B cell (primary cell): ENCODE data around the gene EIF3D. TPM values are rescaled to one million over a fixed set of nuclear protein-coding genes. Genes with fewer than 3 reads are reported as not detected.

Experiments used
- ATAC-seq: fragments of 200-7000 bp; cut with Tn5 transposase; one replicate; pipeline ENCODE4 v1.10.0; 2021; ENCODE audit warnings: low read depth, mild to moderate bottlenecking, moderate number of reproducible peaks, moderate library complexity
- CTCF ChIA-PET: fragments of 350-600 bp; sonication (Branson Sonifier 250); formaldehyde crosslinking; loops from one replicate; lab custom pipeline; 2021; ENCODE audit warnings: antibody characterized with exemption, inconsistent platforms; lab: Charles Lee
- POLR2A ChIA-PET: fragments of 350-600 bp; sonication (Branson Sonifier 250); formaldehyde crosslinking; loops from one replicate; lab custom pipeline; 2021; ENCODE audit warnings: antibody characterized with exemption; lab: Charles Lee
- DNase-seq: peaks from one replicate; pipeline ENCODE4 v3.0.0; 2013
- H2AFZ ChIP-seq: 2 replicates; pipeline ENCODE4 v1.6.1; 2012; ENCODE audit warnings: mild to moderate bottlenecking, low read depth, low read length; ENCODE audit not compliant: insufficient read depth, poor library complexity, severe bottlenecking
- H3K27ac ChIP-seq, 2 donors: 1 replicate in 1 of 2; 2 replicates in 1 of 2; pipeline ENCODE4 v1.5.1; 2012 to 2013; ENCODE audit warnings: low read length in 2 of 2, mild to moderate bottlenecking in 2 of 2, moderate library complexity in 1 of 2
- H3K27me3 ChIP-seq, 4 experiments: fragments of 200-600 bp in 1 of 4; sonication (generic) in 1 of 4; replicated peaks in 1 of 4; 1 replicate in 2 of 4; 2 replicates in 2 of 4; pipeline versions ENCODE4 v1.6.1 to v1.7.0; 2013 to 2016; ENCODE audit warnings: low read length in 3 of 4, mild to moderate bottlenecking in 2 of 4, mixed read lengths in 1 of 4, moderate library complexity in 1 of 4; ENCODE audit not compliant: insufficient read depth in 4 of 4, control insufficient read depth in 3 of 4; ENCODE audit errors: control extremely low read depth in 1 of 4
- H3K36me3 ChIP-seq, 2 experiments: replicated peaks in 1 of 2; 1 replicate in 1 of 2; 2 replicates in 1 of 2; pipeline versions ENCODE4 v1.6.1 to v1.7.1; 2013; ENCODE audit warnings: low read length in 1 of 2; ENCODE audit not compliant: insufficient read depth in 2 of 2, control insufficient read depth in 1 of 2; ENCODE audit errors: control extremely low read depth in 1 of 2, extremely low read depth in 1 of 2
- H3K4me1 ChIP-seq, 2 donors: fragments of 200-600 bp in 1 of 2; sonication (generic) in 1 of 2; 1 replicate in 1 of 2; 2 replicates in 1 of 2; pipeline versions ENCODE4 v1.5.1 to v1.6.1; 2013 to 2017; ENCODE audit warnings: low read length in 2 of 2; ENCODE audit not compliant: control insufficient read depth in 2 of 2, insufficient read depth in 2 of 2
- H3K4me2 ChIP-seq: replicated peaks from 2 replicates; pipeline ENCODE3; 2012; ENCODE audit warnings: mild to moderate bottlenecking, low read depth, low read length; ENCODE audit not compliant: poor library complexity, severe bottlenecking
- H3K4me3 ChIP-seq, 5 experiments: fragments of 200-600 bp in 1 of 5; sonication (generic) in 1 of 5; 1 replicate in 3 of 5; 2 replicates in 2 of 5; pipeline versions ENCODE4 v1.5.1 to v1.7.0; 2011 to 2016; ENCODE audit warnings: low read length in 4 of 5, mild to moderate bottlenecking in 4 of 5, low read depth in 2 of 5, control low read depth in 1 of 5, moderate library complexity in 1 of 5; ENCODE audit not compliant: insufficient read depth in 1 of 5; ENCODE audit errors: control extremely low read depth in 1 of 5, extremely low read depth in 1 of 5
- H3K79me2 ChIP-seq: fragments of 200-600 bp; sonication (generic); one replicate; pipeline ENCODE4 v1.6.0; 2016; ENCODE audit warnings: low read length; ENCODE audit not compliant: control insufficient read depth, insufficient read depth
- H3K9ac ChIP-seq: fragments of 200-600 bp; sonication (generic); 2 replicates; pipeline ENCODE4 v1.6.1; 2017; ENCODE audit warnings: mild to moderate bottlenecking, low read length, moderate library complexity
- H3K9me3 ChIP-seq, 3 donors: one replicate each; pipeline versions ENCODE4 v1.6.1 to v1.7.1; 2013; ENCODE audit warnings: low read length in 2 of 3; ENCODE audit not compliant: control insufficient read depth in 2 of 3, insufficient read depth in 1 of 3; ENCODE audit errors: control extremely low read depth in 1 of 3
- H4K20me1 ChIP-seq: 2 replicates; pipeline ENCODE4 v1.6.0; 2012; ENCODE audit warnings: mild to moderate bottlenecking, low read length; ENCODE audit not compliant: insufficient read depth, control insufficient read depth, poor library complexity, severe bottlenecking
- H3K27ac Mint-ChIP-seq: one replicate; pipeline ENCODE4 v1.8.0; 2021; ENCODE audit warnings: mixed read lengths
- H3K27me3 Mint-ChIP-seq: one replicate; pipeline ENCODE4 v1.8.0; 2021; ENCODE audit warnings: mixed read lengths
- H3K4me1 Mint-ChIP-seq: one replicate; pipeline ENCODE4 v1.8.0; 2021; ENCODE audit warnings: mixed read lengths
- H3K4me3 Mint-ChIP-seq: one replicate; pipeline ENCODE4 v1.8.0; 2021; ENCODE audit warnings: mixed read lengths
- H3K9me3 Mint-ChIP-seq: one replicate; pipeline ENCODE4 v1.8.0; 2022; ENCODE audit warnings: mixed read lengths; ENCODE audit not compliant: insufficient read depth
- CTCF ChIP-seq: fragments of 200-600 bp; IDR thresholded peaks from one replicate; pipeline ENCODE4 v1.8.0; 2022; ENCODE audit warnings: antibody characterized with exemption, mild to moderate bottlenecking
- EZH2 ChIP-seq: IDR thresholded peaks from 2 replicates; pipeline ENCODE4 v1.6.1; 2012; ENCODE audit warnings: borderline replicate concordance, low read depth, mild to moderate bottlenecking, moderate library complexity, low read length; ENCODE audit not compliant: insufficient read depth, poor library complexity, severe bottlenecking
- WGBS: methylation state at CpG from one replicate; pipeline ENCODE4 v1.1.5; 2013; ENCODE audit warnings: missing lambda C conversion rate; ENCODE audit not compliant: insufficient coverage; 5-methylcytosine and 5-hydroxymethylcytosine counted together
- intact Hi-C: fragments of 100-400 bp; cut with micrococcal nuclease; formaldehyde crosslinking; loops from one replicate; pipeline ENCODE4 v1.10.0; 2022
- polyA plus RNA-seq: library from polyadenylated mRNA; depleted of rRNA; stranded (reverse); fragments of >200 nt; gene quantifications from 2 replicates; pipeline ENCODE4 v1.2.3, GENCODE V29; 2012
- total RNA-seq, 2 donors: library from RNA; stranded (reverse); fragments of 120-200 nt in 1 of 2; gene quantifications; 1 replicate in 1 of 2; 2 replicates in 1 of 2; pipeline versions ENCODE4 v1.2.3 to v1.2.4, GENCODE V29; 2013 to 2022

The EIF3D gene
- total and polyA plus RNA-seq, 2 donors (not counting 1 experiment from before 2014, with no cell fraction given), result 274 to 324 TPM

- no peak overlapping the region for H3K4me3 ChIP-seq
- H3K27ac ChIP-seq, result no peak overlapping the region
- H3K27me3 Mint-ChIP-seq, result no peaks in the 10 kb centered on the region
- POLR2A ChIA-PET, result interaction anchor here (0.9 kb wide), 1 partner anchor 229 kb away, joined by 5 read pairs; the partner anchor contains the start of gene IFT27
- intact Hi-C loops, result loop anchor here (1.0 to 5.0 kb wide), 3 partner anchors 309 to 495 kb away; no protein-coding TSS in a partner anchor
- ATAC-seq, result no peak
- TF ChIP-seq CTCF (no peak), EZH2 (no peak)
- peaks cover 22 to 37% of the 10 kb centered on the region in 2 donors for H3K4me1 ChIP-seq
- no peaks in the 10 kb centered on the region for H3K36me3 ChIP-seq
- H3K4me3 Mint-ChIP-seq, result no peak overlapping the region
- DNase-seq, result no peak
- H3K4me2 ChIP-seq, result no peak overlapping the region
- H3K9me3 Mint-ChIP-seq, result no peaks in the 10 kb centered on the region
- H3K9ac ChIP-seq, result no peak overlapping the region
- H3K79me2 ChIP-seq, result no peaks in the 10 kb centered on the region
- H3K27me3 ChIP-seq, result no peaks in the 10 kb centered on the region
- H3K4me1 Mint-ChIP-seq, result peaks cover 26% of the 10 kb centered on the region
- H3K27ac Mint-ChIP-seq, result no peak overlapping the region
- no peak overlapping the region for H2AFZ ChIP-seq
- no peaks in the 10 kb centered on the region for H3K9me3 ChIP-seq
- CTCF ChIA-PET, result interaction anchor here (0.7 to 2.0 kb wide), 10 partner anchors 10 to 498 kb away, joined by 3 to 12 read pairs (median 6); partner anchors contain the start of gene NCF4
- no peaks in the 10 kb centered on the region for H4K20me1 ChIP-seq
- 76% methylated on average over 3 of the region's 6 CpGs for WGBS
Observed at GRCh38 chr22:36546932-36547331, 18.0 kb upstream of the EIF3D start.

GRCh38 chr22:36546092-36546804 is 17.3 kb upstream of the EIF3D start:
- intact Hi-C loops, result loop anchor here (1.0 to 5.0 kb wide), 3 partner anchors 310 to 496 kb away; no protein-coding TSS in a partner anchor
- ChIA-PET POLR2A (interaction anchor here (0.6 to 0.9 kb wide), 2 partner anchors 229 to 505 kb away, joined by 4 to 5 read pairs; partner anchors contain the start of gene IFT27), CTCF (interaction anchor here (1.3 to 2.0 kb wide), 5 partner anchors 211 to 498 kb away, joined by 5 to 8 read pairs (median 6); no protein-coding TSS in a partner anchor)
- Mint-ChIP-seq H3K4me3 (no peak overlapping the region), H3K27ac (no peak overlapping the region), H3K27me3 (no peaks in the 10 kb centered on the region), H3K4me1 (peaks cover 19% of the 10 kb centered on the region), H3K9me3 (no peaks in the 10 kb centered on the region)
- peak; percentile 67 for TF ChIP-seq CTCF
- TF ChIP-seq EZH2, result no peak
- no peaks in the 10 kb centered on the region for H3K36me3 ChIP-seq
- DNase-seq, result peak; percentile 67
- H3K27me3 ChIP-seq, result no peaks in the 10 kb centered on the region
- no peak overlapping the region for H3K27ac ChIP-seq
- H3K4me3 ChIP-seq, result no peak overlapping the region
- H2AFZ ChIP-seq, result no peak overlapping the region
- peak; percentile 79 for ATAC-seq
- no peak overlapping the region for H3K9ac ChIP-seq
- no peak overlapping the region for H3K4me2 ChIP-seq
- peaks cover 15 to 32% of the 10 kb centered on the region in 2 donors for H3K4me1 ChIP-seq
- H3K9me3 ChIP-seq, result no peaks in the 10 kb centered on the region
- H3K79me2 ChIP-seq, result no peaks in the 10 kb centered on the region
- 35% methylated on average over 17 of the region's 23 CpGs for WGBS
- H4K20me1 ChIP-seq, result no peaks in the 10 kb centered on the region
